ENCODE measurements around the gene GRM5. TPM values are rescaled to one million over a fixed set of nuclear protein-coding genes. Genes with fewer than 3 reads are reported as not detected.

GRM5 gene
- total and polyA plus RNA-seq, 4 donors, result not detected

- Histone ChIP-seq H3K36me3 (ENCODE audit: control insufficient read depth in 4 of 4, insufficient read depth in 3 of 4, low read depth in 1 of 4, low read length in 3 of 4) (no peaks in the 10 kb centered on the region), H3K27ac (ENCODE audit: low read depth in 1 of 2, low read length in 2 of 2) (no peak overlapping the region), H3K4me3 (ENCODE audit: low read depth in 1 of 3, low read length in 3 of 3) (no peak overlapping the region), H3K9ac (ENCODE audit: low read depth in 1 of 2, low read length in 2 of 2) (no peak overlapping the region), H3K27me3 (ENCODE audit: control insufficient read depth in 4 of 4, insufficient read depth in 4 of 4, low read length in 3 of 4) (no peaks in the 10 kb centered on the region), H3K9me3 (ENCODE audit: control insufficient read depth in 4 of 4, low read length in 3 of 4) (no peaks in the 10 kb centered on the region), H3K4me1 (ENCODE audit: control insufficient read depth in 4 of 4, insufficient read depth in 4 of 4, low read length in 3 of 4) (no peaks in the 10 kb centered on the region)
- WGBS, result 70% methylated on average over 2 of the region's 2 CpGs
- no peak for TF ChIP-seq NR2F2 (IDR thresholded peaks at IDR 0.05)
- no peak for TF ChIP-seq RAD21 (IDR thresholded peaks at IDR 0.05)
- no peak for TF ChIP-seq REST (IDR thresholded peaks at IDR 0.05)
- TF ChIP-seq YY1 (IDR thresholded peaks at IDR 0.05), result no peak
- no peak for TF ChIP-seq MAX (IDR thresholded peaks at IDR 0.05)
- TF ChIP-seq ZBTB33 (IDR thresholded peaks at IDR 0.05), result no peak
- TF ChIP-seq EGR1 (IDR thresholded peaks at IDR 0.05; ENCODE audit: low read depth in 2 of 2), result no peak
- no peak for TF ChIP-seq RXRA (IDR thresholded peaks at IDR 0.05)
- no peak for TF ChIP-seq FOXA1 (IDR thresholded peaks at IDR 0.05)
- no peak for TF ChIP-seq GABPA (IDR thresholded peaks at IDR 0.05 in 1 of 2, conservative IDR thresholded peaks at IDR 0.05 in 1 of 2)
- no peak for TF ChIP-seq HNF4A (conservative IDR thresholded peaks at IDR 0.05)
- TF ChIP-seq JUND (IDR thresholded peaks at IDR 0.05), result no peak
- no peak for DNase-seq (ENCODE audit: low spot score)
Measured at GRCh38 chr11:88701816-88702215, 364.0 kb downstream of the GRM5 start.

GRCh38 chr11:88697139-88697538 is 368.6 kb downstream of the GRM5 start:
- no peak overlapping the region for H3K27ac ChIP-seq (ENCODE audit: low read depth in 1 of 2, low read length in 2 of 2)
- DNase-seq (ENCODE audit: low spot score), result no peak
- H3K27me3 ChIP-seq (ENCODE audit: control insufficient read depth in 4 of 4, insufficient read depth in 4 of 4, low read length in 3 of 4), result peaks cover 0 to 4% (median 0%) of the 10 kb centered on the region in 4 donors
- no peak for TF ChIP-seq RAD21 (IDR thresholded peaks at IDR 0.05)
- no peak for TF ChIP-seq TAF1 (conservative IDR thresholded peaks at IDR 0.05)
- no peak for TF ChIP-seq NR2F2 (IDR thresholded peaks at IDR 0.05)
- TF ChIP-seq FOXA1 (IDR thresholded peaks at IDR 0.05), result no peak
- no peak for TF ChIP-seq ZBTB33 (IDR thresholded peaks at IDR 0.05)
- TF ChIP-seq EGR1 (IDR thresholded peaks at IDR 0.05; ENCODE audit: low read depth in 2 of 2), result no peak
- no peak for TF ChIP-seq CTCF (IDR thresholded peaks at IDR 0.05; ENCODE audit: low read depth, low read length, missing input control)
- TF ChIP-seq ATF3 (IDR thresholded peaks at IDR 0.05), result no peak
- no peak for TF ChIP-seq RXRA (IDR thresholded peaks at IDR 0.05)
- no peak overlapping the region for H3K4me3 ChIP-seq (ENCODE audit: low read depth in 1 of 3, low read length in 3 of 3)
- H3K9ac ChIP-seq (ENCODE audit: low read depth in 1 of 2, low read length in 2 of 2), result no peak overlapping the region
- peaks cover 0 to 1% (median 0%) of the 10 kb centered on the region in 4 donors for H3K4me1 ChIP-seq (ENCODE audit: control insufficient read depth in 4 of 4, insufficient read depth in 4 of 4, low read length in 3 of 4)
- no peaks in the 10 kb centered on the region for H3K36me3 ChIP-seq (ENCODE audit: control insufficient read depth in 4 of 4, insufficient read depth in 3 of 4, low read depth in 1 of 4, low read length in 3 of 4)
- 75% methylated on average over 3 of the region's 3 CpGs for WGBS
- H3K9me3 ChIP-seq (ENCODE audit: control insufficient read depth in 4 of 4, low read length in 3 of 4), result no peaks in the 10 kb centered on the region
